K562 (cell line): ENCODE data around the gene CLDN15.

Experiments
- ATF7 ChIP-seq: fragments of 450-650 bp; IDR thresholded peaks from 2 replicates; pipeline ENCODE4 v1.7.1; 2014; ENCODE audit warnings: mild to moderate bottlenecking, moderate library complexity
- POLR2AphosphoS5 ChIP-seq: IDR thresholded peaks from 2 replicates; pipeline ENCODE4 v1.6.1; 2011; ENCODE audit warnings: mild to moderate bottlenecking, low read depth, low read length, moderate library complexity; ENCODE audit not compliant: control insufficient read depth, insufficient read depth
- TF ChIP-seq, protein P1 (sequence below), 3 experiments: IDR thresholded peaks in 2 of 3; conservative IDR thresholded peaks in 1 of 3; 2 replicates each; pipeline ENCODE4 v1.5.1; 2011 to 2012; ENCODE audit warnings: low read length in 3 of 3, mild to moderate bottlenecking in 3 of 3, control low read depth in 2 of 3, improper control_type of control experiment in 1 of 3, inconsistent platforms in 1 of 3, low read depth in 1 of 3, mixed read lengths in 1 of 3, moderate library complexity in 1 of 3; ENCODE audit not compliant: insufficient read depth in 2 of 3

DNA sequence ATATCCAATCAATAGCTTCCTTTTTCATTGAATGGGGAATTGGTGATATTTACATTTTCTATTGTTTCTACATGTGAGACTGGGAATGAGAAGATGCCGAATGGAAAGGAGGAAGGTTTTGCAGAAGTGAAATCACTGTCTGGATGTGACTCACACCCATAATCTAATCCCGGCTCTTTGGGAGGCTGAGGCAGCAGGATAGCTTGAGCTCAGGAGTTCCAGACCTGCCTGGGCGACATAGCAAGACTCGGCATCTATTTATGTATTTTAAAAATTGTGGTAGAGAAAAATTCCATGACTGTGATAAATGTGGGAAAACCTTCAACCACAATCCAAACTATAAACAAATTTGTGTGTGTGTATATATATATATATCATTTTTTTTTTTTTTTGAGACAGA, 18.2 kb upstream of the CLDN15 start:
- TF ChIP-seq POLR2AphosphoS5: no peak
- TF ChIP-seq, protein P1, sequence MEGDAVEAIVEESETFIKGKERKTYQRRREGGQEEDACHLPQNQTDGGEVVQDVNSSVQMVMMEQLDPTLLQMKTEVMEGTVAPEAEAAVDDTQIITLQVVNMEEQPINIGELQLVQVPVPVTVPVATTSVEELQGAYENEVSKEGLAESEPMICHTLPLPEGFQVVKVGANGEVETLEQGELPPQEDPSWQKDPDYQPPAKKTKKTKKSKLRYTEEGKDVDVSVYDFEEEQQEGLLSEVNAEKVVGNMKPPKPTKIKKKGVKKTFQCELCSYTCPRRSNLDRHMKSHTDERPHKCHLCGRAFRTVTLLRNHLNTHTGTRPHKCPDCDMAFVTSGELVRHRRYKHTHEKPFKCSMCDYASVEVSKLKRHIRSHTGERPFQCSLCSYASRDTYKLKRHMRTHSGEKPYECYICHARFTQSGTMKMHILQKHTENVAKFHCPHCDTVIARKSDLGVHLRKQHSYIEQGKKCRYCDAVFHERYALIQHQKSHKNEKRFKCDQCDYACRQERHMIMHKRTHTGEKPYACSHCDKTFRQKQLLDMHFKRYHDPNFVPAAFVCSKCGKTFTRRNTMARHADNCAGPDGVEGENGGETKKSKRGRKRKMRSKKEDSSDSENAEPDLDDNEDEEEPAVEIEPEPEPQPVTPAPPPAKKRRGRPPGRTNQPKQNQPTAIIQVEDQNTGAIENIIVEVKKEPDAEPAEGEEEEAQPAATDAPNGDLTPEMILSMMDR (IDR thresholded peaks at IDR 0.05 in 2 of 3, conservative IDR thresholded peaks at IDR 0.05 in 1 of 3; ENCODE audit: insufficient read depth in 2 of 3, low read depth in 1 of 3, low read length in 3 of 3): no peak
- TF ChIP-seq ATF7: no peak
